K562 treated with DMSO at 1 percent for 24 hours (cell line): ENCODE results near the gene HAPLN3. TPM values are rescaled to one million over a fixed set of nuclear protein-coding genes. Genes with fewer than 3 reads are reported as not detected.

Experiments used
- total RNA-seq: library from RNA; unstranded; fragments of 300-600 nt; gene quantifications from 2 replicates; pipeline ENCODE4 v1.2.3, GENCODE V29; 2022; ENCODE audit warnings: low read depth; ENCODE audit not compliant: insufficient read depth

The HAPLN3 gene, protein sequence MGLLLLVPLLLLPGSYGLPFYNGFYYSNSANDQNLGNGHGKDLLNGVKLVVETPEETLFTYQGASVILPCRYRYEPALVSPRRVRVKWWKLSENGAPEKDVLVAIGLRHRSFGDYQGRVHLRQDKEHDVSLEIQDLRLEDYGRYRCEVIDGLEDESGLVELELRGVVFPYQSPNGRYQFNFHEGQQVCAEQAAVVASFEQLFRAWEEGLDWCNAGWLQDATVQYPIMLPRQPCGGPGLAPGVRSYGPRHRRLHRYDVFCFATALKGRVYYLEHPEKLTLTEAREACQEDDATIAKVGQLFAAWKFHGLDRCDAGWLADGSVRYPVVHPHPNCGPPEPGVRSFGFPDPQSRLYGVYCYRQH
- 5.5 and 6.9 TPM in 2 replicates for total RNA-seq

DNA sequence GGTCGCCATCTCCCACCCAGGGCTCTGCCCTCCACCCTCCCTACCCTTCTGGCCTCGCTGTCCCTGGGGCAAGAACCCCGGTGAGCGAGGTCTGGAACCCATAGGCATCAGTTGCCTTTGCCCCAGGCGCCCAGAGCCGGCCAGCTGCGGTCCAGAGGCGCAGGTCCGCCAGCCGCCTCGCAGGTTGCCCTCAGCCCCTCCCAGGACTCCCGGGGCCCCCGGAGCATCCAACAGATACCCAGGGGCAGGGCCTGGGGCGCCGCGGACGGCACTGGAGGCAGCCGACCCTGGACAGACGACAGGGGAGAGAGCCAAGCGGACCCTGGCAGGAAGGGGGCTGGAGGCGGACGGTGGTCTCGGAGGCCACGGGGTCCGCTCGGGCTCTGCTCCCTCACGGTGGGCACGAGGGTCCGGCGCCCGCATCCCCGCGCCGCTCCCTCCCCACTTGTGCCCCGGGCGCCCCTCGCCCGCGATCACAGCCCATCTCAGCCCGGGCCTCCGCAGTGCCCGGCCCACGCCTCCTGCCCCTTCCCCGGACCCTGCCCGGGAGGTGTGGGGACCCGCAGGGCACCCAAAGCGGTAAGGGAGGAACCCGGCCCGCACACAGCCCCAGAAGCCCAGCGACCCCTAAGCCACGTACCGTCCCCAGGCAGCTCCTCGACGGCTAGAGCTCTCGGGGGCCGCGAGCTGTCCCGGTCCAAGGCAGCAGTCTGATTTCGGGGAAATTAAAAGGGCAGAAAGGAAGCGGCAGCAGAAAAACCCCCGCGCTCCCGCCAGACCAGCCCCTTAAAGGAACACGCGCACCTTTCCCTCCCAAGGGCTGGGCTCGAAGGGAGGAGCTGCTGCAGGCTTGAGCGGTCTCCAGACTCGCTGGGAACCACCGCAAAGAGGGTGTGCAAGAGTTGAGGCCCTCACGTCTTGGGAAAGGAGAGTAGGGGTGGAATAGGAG is at the start of gene HAPLN3:
HAPLN3 (minus strand) TSS at position 726 of the 949 bp plus-strand sequence. CDS start 8,246 bp downstream, outside the sequence.

DNA sequence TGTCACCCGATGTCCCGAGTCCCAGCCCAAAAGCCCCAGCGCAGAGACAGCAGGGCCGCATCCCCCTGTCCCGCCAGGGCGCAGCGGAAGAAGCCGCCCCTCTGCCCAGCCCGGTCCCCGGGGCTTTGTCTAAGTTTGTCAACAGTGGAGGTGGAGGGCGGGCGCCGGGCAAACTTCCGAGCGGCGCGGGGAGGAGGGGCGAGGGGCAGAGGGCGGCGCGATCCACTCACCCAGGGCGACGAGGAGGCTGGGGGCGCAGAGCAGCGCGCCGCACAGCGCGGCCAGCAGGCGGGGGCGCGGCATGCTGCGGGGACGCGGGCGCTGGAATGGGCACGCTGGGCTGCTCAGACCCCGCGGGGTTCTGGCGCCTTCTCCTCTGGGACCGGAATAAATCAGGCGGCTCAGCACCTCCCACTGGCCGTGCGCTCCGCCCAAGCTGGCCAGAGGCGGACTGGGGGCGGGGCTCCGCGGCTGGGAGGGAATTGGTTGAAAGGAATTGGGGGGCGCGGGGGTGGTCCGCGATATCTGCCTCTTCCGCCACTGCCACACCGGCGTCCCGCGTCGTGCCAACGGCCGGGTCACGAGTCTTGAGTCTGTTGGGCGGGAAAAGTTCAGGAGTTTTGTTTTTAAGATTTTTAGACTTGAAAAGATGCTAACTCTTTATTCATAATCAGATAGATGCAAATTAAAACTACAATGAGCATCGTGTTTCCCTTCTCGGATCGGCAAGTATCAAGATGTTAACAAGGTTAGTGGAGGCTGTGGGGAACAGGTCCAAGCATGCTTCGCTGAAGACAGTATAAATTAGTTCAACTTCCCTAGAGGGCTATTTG is 17.9 kb upstream of the HAPLN3 start, which contains the start of gene MFGE8:
MFGE8 (minus strand) TSS at position 363 of the 833 bp plus-strand sequence; CDS start at position 303, 60 bp downstream.

Other genes starting within 250 kb of the HAPLN3 start
- not detected in 2 replicates for gene ACAN, start 92.1 kb downstream of the HAPLN3 start, total RNA-seq
- gene MFGE8, start 17.8 kb upstream of the HAPLN3 start, total RNA-seq, result 222 and 236 TPM in 2 replicates
- 18.8 and 21.5 TPM in 2 replicates for gene ABHD2, start 192.9 kb upstream of the HAPLN3 start, total RNA-seq